D721Med (cell line): ENCODE measurements around the gene VSNL1.
"Not testable (repeated sequence)": the region's sequence is repeated elsewhere in the genome, so short reads cannot be mapped to it uniquely, and the experiment has no call there.

Experiments used
- DNase-seq: peaks from one replicate; pipeline ENCODE4 v3.0.0; 2011; ENCODE audit warnings: low spot score; ENCODE audit not compliant: insufficient read length
- FAIRE-seq: peaks from 2 replicates; lab custom pipeline; 2011; peaks lifted over from hg19 to GRCh38; lab: Jason Lieb, UNC
- CTCF ChIP-seq: IDR thresholded peaks from 2 replicates; pipeline ENCODE4 v1.5.1; 2012; ENCODE audit warnings: mild to moderate bottlenecking, control low read depth; ENCODE audit not compliant: insufficient read depth; ENCODE audit errors: missing control alignments

VSNL1 gene

GRCh38 chr2:17550907-17551306, 10.4 kb downstream of the VSNL1 start:
- FAIRE-seq (no peak), DNase-seq (no peak)
- no peak for TF ChIP-seq CTCF

GRCh38 chr2:17555150-17555549, 14.7 kb downstream of the VSNL1 start:
- DNase-seq (no peak), FAIRE-seq (no peak)
- TF ChIP-seq CTCF: no peak

GRCh38 chr2:17557596-17557995, 17.1 kb downstream of the VSNL1 start:
- DNase-seq: no peak
- no peak for FAIRE-seq

GRCh38 chr2:17558053-17558452, 17.6 kb downstream of the VSNL1 start:
- DNase-seq: no peak
- no peak for FAIRE-seq
- no peak for TF ChIP-seq CTCF

More at GRCh38 chr2:17557596-17557995, 17.1 kb downstream of the VSNL1 start:
- TF ChIP-seq CTCF: no peak

- no peak for TF ChIP-seq CTCF
- FAIRE-seq: no peak
- DNase-seq: no peak
Observed at GRCh38 chr2:17558878-17559277, 18.4 kb downstream of the VSNL1 start.

GRCh38 chr2:17565726-17566125, 25.2 kb downstream of the VSNL1 start:
- not testable (repeated sequence) for DNase-seq, FAIRE-seq

GRCh38 chr2:17571681-17572080, 31.2 kb downstream of the VSNL1 start:
- TF ChIP-seq CTCF: no peak
- DNase-seq: no peak
- FAIRE-seq: no peak
